ENCODE results near the gene RNF220. TPM values are rescaled to one million over a fixed set of nuclear protein-coding genes. Genes with fewer than 3 reads are reported as not detected.
A peak's percentile ranks its signal among the peaks of the same experiment; 100 is the strongest.

The RNF220 gene
- total and polyA plus RNA-seq, 9 of the 15 experiments (the other 6 are each of a cell fraction or from before 2014, with no cell fraction given): 5.1 to 117 (median 66.9) TPM

DNA sequence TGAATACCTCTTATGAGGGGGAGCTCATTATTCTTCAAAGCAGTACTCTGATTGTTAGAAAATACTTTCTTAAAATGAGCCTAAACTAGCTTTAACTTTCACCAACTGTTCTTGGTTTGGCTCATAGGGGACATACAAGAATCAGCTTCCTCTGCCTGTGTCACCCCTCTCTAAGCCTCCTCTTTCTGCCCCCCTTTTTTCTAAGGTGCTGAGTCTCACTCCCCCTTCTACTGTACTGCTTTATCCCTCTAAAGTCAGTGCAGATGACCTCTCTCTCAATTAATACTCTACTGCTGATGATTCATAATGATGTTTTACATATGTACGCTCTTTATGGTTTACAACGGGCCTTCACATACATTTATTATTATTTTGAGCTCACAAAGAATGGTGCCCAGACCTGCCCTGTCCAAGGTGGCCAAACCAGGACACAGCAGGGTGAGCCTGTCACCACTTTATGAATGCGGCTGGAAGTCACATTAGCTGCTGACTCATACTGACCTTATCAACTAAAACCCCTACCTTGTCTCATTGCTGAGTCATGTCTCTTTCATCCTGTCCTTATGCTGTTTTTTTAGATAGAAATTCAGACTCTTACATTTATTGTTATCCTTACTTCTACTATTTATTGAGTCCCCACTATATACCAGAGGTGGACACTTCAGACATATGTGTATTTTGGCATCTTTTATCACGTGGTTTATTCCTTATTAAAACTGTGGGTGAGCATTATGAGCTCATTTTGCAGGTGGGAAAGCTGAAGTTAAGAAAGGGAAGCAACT is 126.9 kb downstream of the RNF220 start (continued):
- TF ChIP-seq CAMTA2 (CRISPR knock-in tag; conservative IDR thresholded peaks at IDR 0.05): no peak
- TF ChIP-seq, protein P1, sequence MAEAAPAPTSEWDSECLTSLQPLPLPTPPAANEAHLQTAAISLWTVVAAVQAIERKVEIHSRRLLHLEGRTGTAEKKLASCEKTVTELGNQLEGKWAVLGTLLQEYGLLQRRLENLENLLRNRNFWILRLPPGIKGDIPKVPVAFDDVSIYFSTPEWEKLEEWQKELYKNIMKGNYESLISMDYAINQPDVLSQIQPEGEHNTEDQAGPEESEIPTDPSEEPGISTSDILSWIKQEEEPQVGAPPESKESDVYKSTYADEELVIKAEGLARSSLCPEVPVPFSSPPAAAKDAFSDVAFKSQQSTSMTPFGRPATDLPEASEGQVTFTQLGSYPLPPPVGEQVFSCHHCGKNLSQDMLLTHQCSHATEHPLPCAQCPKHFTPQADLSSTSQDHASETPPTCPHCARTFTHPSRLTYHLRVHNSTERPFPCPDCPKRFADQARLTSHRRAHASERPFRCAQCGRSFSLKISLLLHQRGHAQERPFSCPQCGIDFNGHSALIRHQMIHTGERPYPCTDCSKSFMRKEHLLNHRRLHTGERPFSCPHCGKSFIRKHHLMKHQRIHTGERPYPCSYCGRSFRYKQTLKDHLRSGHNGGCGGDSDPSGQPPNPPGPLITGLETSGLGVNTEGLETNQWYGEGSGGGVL (CRISPR knock-in tag; IDR thresholded peaks at IDR 0.05): no peak
- TF ChIP-seq, protein P2, sequence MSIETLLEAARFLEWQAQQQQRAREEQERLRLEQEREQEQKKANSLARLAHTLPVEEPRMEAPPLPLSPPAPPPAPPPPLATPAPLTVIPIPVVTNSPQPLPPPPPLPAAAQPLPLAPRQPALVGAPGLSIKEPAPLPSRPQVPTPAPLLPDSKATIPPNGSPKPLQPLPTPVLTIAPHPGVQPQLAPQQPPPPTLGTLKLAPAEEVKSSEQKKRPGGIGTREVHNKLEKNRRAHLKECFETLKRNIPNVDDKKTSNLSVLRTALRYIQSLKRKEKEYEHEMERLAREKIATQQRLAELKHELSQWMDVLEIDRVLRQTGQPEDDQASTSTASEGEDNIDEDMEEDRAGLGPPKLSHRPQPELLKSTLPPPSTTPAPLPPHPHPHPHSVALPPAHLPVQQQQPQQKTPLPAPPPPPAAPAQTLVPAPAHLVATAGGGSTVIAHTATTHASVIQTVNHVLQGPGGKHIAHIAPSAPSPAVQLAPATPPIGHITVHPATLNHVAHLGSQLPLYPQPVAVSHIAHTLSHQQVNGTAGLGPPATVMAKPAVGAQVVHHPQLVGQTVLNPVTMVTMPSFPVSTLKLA (conservative IDR thresholded peaks at IDR 0.05): peak; percentile 53 to 68
- TF ChIP-seq NFATC3 (IDR thresholded peaks at IDR 0.05): peak; percentile 72; the same call in 1 of the 2 replicates
- no peak for TF ChIP-seq CHD4 (IDR thresholded peaks at IDR 0.05; ENCODE audit: insufficient read depth, insufficient replicate concordance, low read depth, low read length, poor library complexity, severe bottlenecking)
- no peak for TF ChIP-seq ZNF41 (CRISPR knock-in tag; conservative IDR thresholded peaks at IDR 0.05)
- peak; percentile 100 for TF ChIP-seq DPF2 (IDR thresholded peaks at IDR 0.05)
- TF ChIP-seq ZNF507 (tag; conservative IDR thresholded peaks at IDR 0.05): peak; percentile 100
- no peak for TF ChIP-seq DDX20 (tag; IDR thresholded peaks at IDR 0.05; ENCODE audit: low read depth)
- no peak for TF ChIP-seq ZNF224 (CRISPR knock-in tag; IDR thresholded peaks at IDR 0.05)
- peak in 1 of 2 experiments; percentile 41; a peak in 1 of 4 replicates for TF ChIP-seq MAZ (CRISPR knock-in tag; conservative IDR thresholded peaks at IDR 0.05 in 1 of 2, IDR thresholded peaks at IDR 0.05 in 1 of 2)
- TF ChIP-seq ARNT (IDR thresholded peaks at IDR 0.05): peak; percentile 69 to 95; a peak in 3 of 4 replicates
- TF ChIP-seq ARHGAP35 (IDR thresholded peaks at IDR 0.05; ENCODE audit: partially characterized antibody): no peak
- no peak for TF ChIP-seq RFX1 (IDR thresholded peaks at IDR 0.05)
- TF ChIP-seq, protein P3, sequence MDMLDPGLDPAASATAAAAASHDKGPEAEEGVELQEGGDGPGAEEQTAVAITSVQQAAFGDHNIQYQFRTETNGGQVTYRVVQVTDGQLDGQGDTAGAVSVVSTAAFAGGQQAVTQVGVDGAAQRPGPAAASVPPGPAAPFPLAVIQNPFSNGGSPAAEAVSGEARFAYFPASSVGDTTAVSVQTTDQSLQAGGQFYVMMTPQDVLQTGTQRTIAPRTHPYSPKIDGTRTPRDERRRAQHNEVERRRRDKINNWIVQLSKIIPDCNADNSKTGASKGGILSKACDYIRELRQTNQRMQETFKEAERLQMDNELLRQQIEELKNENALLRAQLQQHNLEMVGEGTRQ (CRISPR knock-in tag; IDR thresholded peaks at IDR 0.05): no peak
- TF ChIP-seq C11orf30 (IDR thresholded peaks at IDR 0.05; ENCODE audit: low read depth): peak; percentile 99
- TF ChIP-seq, protein P4, sequence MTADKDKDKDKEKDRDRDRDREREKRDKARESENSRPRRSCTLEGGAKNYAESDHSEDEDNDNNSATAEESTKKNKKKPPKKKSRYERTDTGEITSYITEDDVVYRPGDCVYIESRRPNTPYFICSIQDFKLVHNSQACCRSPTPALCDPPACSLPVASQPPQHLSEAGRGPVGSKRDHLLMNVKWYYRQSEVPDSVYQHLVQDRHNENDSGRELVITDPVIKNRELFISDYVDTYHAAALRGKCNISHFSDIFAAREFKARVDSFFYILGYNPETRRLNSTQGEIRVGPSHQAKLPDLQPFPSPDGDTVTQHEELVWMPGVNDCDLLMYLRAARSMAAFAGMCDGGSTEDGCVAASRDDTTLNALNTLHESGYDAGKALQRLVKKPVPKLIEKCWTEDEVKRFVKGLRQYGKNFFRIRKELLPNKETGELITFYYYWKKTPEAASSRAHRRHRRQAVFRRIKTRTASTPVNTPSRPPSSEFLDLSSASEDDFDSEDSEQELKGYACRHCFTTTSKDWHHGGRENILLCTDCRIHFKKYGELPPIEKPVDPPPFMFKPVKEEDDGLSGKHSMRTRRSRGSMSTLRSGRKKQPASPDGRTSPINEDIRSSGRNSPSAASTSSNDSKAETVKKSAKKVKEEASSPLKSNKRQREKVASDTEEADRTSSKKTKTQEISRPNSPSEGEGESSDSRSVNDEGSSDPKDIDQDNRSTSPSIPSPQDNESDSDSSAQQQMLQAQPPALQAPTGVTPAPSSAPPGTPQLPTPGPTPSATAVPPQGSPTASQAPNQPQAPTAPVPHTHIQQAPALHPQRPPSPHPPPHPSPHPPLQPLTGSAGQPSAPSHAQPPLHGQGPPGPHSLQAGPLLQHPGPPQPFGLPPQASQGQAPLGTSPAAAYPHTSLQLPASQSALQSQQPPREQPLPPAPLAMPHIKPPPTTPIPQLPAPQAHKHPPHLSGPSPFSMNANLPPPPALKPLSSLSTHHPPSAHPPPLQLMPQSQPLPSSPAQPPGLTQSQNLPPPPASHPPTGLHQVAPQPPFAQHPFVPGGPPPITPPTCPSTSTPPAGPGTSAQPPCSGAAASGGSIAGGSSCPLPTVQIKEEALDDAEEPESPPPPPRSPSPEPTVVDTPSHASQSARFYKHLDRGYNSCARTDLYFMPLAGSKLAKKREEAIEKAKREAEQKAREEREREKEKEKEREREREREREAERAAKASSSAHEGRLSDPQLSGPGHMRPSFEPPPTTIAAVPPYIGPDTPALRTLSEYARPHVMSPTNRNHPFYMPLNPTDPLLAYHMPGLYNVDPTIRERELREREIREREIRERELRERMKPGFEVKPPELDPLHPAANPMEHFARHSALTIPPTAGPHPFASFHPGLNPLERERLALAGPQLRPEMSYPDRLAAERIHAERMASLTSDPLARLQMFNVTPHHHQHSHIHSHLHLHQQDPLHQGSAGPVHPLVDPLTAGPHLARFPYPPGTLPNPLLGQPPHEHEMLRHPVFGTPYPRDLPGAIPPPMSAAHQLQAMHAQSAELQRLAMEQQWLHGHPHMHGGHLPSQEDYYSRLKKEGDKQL (CRISPR knock-in tag; IDR thresholded peaks at IDR 0.05; ENCODE audit: borderline replicate concordance): no peak

All from K562 (cell line).